NCI-H748 treated with DMSO at 0.1 percent for 48 hours (cell line): Measurements from ENCODE around the gene KLHDC3.
"Not testable (repeated sequence)": the region's sequence is repeated elsewhere in the genome, so short reads cannot be mapped to it uniquely, and the experiment has no call there.

Experiments used
- DNase-seq: peaks from one replicate; lab custom pipeline; 2025; lab: John Stamatoyannopoulos, UW

Gene KLHDC3

GRCh38 chr6:42988486-42989020 is 25.5 kb upstream of the KLHDC3 start:
- no peak for DNase-seq

GRCh38 chr6:42989923-42990322 is 24.1 kb upstream of the KLHDC3 start:
- DNase-seq: no peak

DNA sequence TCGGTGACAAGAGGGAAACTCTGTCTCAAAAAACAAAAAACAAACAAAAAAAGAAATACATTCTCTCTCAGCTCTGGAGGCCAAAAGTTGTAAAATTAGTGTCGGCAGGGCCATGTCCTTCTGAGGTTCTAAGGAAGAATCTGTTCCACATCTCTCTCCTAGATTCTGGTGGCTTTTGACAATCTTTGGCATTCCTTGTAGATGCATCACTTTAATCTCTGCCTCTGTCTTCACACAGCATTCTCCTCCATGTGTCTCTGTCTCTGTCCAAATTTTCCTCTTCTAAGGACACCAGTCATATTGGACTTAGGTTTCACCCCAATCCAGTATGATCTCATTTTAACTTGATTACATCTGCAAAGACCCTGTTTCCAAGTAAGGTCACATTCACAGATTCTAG is 20.6 kb upstream of the KLHDC3 start:
- DNase-seq: no peak

DNA sequence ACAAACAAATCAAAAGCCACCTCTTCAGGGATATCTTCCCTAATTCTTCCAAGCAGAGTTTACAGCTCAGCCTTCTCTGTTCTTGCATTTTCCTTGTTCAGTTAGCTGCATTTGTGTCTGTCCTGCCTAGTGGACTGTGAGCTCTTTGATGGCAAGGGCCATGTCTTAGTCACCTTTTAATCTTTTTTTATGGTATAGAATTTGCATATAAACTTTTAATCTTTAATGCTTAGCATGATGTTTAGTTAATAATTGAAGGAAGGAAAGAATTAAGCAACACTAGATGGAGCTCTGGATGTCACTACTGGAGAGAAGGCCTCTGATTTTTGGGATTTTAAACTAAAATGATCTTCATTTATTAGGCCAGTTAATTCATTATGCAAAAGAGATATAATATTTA is 17.5 kb upstream of the KLHDC3 start:
- DNase-seq: no peak

- not testable (repeated sequence) for DNase-seq
Measured at GRCh38 chr6:42998205-42998604, 15.8 kb upstream of the KLHDC3 start.

- no peak for DNase-seq
Measured at GRCh38 chr6:43001843-43002242, 12.2 kb upstream of the KLHDC3 start.

DNA sequence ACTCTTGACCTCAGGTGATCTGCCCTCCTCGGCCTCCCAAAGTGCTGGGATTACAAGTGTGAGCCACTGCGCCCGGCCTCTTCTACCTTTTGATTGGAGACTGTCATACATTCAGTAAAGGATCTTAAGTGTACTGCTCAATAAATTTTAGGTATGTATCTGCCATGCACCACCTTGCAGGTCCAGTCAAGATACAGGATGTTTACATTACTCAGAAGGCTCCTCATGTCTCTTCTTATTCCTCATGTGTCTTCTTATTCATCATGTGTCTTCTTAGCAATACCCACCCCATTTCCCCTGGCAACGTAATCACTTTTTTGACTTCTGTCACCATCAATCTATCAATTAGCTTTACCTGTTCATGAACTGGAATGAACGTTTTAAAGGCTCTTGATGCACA is 8.2 kb upstream of the KLHDC3 start:
- DNase-seq: no peak

DNA sequence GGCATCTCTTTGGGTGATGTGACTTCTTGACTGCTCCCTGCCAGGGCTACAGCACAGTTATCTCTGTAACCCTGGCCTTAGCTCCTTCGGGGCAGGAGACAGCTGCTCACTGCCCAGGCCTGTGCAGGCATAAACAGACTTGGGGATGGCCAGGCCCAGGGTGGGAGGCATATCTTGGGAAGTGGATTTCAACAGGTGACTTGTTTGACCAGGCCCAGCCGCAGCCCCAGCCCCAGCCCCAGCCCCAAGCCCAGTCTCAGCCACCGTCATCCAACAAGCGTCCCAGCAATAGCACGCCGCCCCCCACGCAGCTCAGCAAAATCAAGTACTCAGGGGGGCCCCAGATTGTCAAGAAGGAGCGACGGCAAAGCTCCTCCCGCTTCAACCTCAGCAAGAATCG is 7.8 kb upstream of the KLHDC3 start:
- no peak for DNase-seq

DNA sequence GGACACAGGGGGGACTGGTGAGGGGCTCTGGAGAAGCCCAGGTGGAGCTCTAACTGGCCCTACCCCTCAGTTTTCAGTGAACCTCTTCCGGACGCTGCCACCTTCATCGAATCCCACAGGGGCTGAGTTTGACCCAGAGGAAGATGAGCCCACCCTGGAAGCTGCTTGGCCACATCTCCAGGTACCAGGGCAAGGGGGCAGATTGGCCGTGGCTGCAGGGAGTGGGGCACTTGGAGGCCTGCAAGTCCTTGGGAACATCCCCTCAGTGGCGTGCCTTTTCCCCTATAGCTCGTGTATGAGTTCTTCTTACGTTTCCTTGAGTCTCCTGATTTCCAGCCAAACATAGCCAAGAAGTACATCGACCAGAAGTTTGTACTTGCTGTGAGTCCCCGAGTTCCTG is 6.9 kb upstream of the KLHDC3 start:
- DNase-seq: no peak

DNA sequence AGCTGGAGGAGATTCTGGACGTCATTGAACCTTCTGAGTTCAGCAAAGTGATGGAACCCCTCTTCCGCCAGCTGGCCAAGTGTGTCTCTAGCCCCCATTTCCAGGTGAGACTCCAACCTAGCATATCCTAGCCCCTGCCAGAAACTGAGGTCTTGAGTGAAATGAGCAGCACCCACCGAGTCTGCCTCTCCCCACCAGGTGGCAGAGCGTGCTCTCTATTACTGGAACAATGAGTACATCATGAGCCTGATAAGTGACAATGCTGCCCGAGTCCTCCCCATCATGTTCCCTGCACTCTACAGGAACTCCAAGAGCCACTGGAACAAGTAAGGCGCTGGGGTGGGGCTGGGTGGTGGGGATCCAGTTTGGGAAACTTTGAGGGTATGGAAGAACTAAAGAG is 4.9 kb upstream of the KLHDC3 start:
- DNase-seq: no peak

DNA sequence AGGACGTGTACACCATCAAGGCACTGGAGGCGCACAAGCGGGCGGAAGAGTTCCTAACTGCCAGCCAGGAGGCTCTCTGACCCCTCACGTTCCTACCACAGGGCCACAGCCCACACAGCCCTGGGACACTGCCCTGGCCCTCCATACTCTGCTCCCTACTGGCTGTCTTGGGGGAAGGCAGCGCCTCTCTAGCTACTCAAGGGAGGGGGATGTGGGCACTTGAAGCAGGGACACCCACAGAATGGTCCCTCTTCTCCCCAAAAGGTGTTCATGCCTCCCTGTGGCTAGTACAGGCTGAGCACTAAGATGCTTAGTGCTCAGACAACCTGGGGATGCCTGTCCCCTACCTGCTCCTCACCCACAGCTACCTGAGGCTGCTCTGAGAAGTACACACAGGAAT is 2.8 kb upstream of the KLHDC3 start:
- DNase-seq: no peak

DNA sequence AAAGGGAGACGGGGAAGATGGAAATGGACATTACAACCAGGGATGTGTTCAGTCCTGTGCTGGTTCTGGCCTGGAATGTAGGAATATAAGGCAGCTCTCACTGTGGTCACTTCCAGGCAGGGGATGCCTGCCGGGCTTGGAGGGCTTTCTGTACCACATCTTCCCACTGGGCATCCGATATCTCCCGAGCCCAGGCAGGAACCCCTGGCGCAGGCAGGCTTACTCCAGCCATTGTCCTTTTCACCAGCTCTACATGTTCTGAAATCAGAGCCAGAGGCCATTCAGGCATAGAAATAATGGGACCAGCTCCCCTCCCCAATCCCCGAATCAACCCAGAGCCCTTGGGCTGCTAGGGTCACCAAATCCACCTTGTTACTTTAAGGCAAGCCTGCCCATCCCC is 1.7 kb upstream of the KLHDC3 start:
- no peak for DNase-seq

DNA sequence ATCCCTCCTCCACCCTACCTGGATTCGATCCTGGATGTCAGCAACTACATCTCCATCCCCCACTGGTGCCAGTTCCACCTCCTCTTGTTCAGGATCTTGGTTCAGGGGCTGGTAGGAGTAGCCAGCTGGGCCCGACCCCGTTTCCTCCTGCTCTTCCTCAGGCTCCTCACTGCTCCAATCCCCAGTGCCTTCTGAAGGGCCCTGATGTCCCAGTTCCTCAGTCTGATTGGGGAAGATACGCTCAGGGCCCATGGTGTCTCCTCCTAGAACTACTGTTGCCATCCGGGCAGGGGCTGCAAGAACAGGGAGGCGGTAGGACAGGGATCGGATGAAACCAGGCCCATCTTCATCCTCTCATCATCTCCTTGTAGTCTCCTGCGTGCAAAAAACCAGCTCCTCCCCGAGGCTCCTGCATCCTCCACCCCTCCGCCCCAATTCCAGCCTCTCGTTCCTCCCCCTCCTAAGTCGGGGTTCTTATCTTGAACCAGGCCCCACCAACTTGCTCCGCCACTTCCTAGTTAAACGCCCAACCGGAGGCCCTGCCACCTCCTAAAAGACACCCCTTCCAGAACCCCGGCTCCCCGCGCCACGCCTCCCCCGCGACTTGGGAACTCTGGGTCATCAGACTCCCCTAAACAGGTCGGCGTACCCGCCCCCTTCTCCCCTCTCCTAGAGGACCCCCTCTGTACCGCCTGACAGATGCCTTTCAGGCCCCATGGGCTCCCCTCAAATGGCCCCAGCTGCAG is 779 bp upstream of the KLHDC3 start:
- DNase-seq: peak; percentile 38

DNA sequence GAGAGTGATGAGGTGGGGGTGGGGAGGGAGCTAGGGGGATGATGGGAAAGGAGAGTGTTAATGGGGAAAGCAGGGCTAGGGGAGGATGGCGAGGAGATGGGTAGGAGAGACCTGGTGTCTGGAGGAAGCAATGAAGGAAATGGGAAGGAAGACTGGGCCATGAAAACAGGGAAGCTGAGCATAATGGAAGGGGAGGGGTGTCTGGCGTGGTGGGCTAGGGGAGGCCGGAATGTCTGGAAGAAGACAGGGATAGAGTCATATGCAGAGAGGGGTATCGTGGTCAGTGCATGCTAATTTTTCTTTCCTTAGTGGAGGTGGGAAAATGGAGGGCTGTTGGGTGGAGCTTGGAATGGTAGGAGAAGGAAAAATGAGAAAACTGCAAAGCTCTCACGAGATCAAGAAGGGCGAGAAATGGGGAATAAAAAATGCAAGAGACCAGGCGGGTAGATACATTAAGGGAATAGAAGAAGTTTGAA is 423 bp downstream of the KLHDC3 start:
- no peak for DNase-seq

GRCh38 chr6:43016176-43016942 is 2.3 kb downstream of the KLHDC3 start:
- DNase-seq: no peak

GRCh38 chr6:43016943-43017334 is 2.9 kb downstream of the KLHDC3 start:
- no peak for DNase-seq

- DNase-seq: no peak
Measured at GRCh38 chr6:43019152-43019551, 5.1 kb downstream of the KLHDC3 start.

- DNase-seq: no peak
Measured at GRCh38 chr6:43020052-43020705, 6.1 kb downstream of the KLHDC3 start.

DNA sequence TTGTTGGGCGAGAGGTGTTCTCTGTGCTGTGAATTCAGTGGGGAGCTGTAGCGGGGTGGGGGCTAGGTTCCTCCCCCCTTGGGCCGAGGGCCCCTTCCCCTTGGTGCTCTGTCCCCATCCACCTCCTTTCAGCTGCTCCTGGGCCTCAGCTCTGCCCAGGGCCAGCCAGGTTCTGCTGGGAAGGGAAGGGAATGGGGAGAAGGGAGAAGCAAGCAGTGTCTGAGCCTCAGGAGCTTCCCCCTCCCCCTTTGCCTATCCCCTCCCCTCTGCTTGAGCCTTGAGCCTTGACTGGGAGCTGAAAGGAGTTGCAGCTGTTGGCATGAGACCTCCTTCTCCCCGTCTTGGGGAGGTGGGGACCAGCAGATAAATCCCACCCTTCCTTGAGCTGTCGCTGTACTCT is 6.8 kb downstream of the KLHDC3 start:
- DNase-seq: no peak

GRCh38 chr6:43021270-43022047 is 7.4 kb downstream of the KLHDC3 start, which contains the start of gene RRP36:
RRP36 (plus strand) TSS chr6:43021623; CDS start chr6:43021655, 32 bp downstream.
- peak; percentile 59 for DNase-seq

- no peak for DNase-seq
Measured at GRCh38 chr6:43024436-43024835, 10.4 kb downstream of the KLHDC3 start.

DNA sequence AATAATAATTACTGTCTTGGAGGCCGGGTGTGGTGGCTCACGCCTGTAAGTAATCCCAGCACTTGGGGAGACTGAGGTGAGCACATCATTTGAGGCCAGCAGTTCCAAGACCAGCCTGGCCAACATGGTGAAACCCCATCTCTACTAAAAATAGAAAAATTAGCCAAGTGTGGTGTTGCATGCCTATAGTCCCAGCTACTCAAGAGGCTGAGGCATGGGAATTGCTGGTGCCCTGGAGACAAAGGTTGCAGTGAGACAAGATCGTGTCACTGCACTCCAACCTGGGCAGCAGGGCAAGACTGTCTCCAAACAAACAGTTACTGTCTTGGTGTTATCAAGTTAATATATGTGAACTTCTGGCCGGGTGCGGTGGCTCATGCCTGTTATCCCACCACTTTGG is 12.3 kb downstream of the KLHDC3 start:
- DNase-seq: no peak
